ENCODE results near the gene OSBPL10. TPM values are rescaled to one million over a fixed set of nuclear protein-coding genes. Genes with fewer than 3 reads are reported as not detected.

The OSBPL10 gene
- total RNA-seq, 1 donor from 2014 or later: 45.4 TPM

DNA sequence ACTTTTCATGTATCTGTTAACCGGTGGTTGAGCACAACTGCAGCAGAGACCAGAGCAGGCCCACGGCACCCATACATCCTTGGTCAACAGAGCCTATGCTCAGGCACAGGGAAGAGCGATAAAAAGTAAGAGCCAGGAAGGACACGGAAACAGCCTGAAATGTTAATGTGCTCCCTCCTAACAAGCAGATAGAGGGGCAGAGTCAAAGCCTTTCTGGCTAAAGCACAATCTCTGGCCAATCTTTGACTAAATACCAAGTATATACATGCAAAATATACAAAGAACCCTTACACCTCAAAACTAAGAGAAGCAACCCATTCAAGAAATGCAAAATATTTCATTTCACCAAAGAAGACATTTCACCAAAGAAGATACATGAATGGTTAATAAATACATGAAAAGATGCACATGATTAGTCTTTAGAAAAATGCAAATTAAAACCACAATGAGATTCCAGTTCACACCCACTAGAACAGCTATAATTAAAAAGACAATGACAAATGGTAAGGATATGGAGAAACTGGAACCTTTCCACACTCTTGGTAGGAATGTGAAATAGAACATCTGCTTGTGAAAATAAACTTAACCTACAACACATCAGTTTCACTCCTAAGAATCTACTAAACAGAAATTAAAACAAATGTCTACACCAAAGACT, 88.0 kb downstream of the OSBPL10 start:
- H3K9me3 Mint-ChIP-seq (ENCODE audit: low read depth): no peaks in the 10 kb centered on the region
- DNase-seq (ENCODE audit: low spot score): no peak
- H3K4me1 Mint-ChIP-seq (ENCODE audit: low read depth): peaks cover 53% of the 10 kb centered on the region
- H3K27me3 Mint-ChIP-seq (ENCODE audit: low read depth): no peaks in the 10 kb centered on the region
- no peak overlapping the region for H3K4me3 Mint-ChIP-seq (ENCODE audit: unreplicated experiment)
- TF ChIP-seq, protein P1, sequence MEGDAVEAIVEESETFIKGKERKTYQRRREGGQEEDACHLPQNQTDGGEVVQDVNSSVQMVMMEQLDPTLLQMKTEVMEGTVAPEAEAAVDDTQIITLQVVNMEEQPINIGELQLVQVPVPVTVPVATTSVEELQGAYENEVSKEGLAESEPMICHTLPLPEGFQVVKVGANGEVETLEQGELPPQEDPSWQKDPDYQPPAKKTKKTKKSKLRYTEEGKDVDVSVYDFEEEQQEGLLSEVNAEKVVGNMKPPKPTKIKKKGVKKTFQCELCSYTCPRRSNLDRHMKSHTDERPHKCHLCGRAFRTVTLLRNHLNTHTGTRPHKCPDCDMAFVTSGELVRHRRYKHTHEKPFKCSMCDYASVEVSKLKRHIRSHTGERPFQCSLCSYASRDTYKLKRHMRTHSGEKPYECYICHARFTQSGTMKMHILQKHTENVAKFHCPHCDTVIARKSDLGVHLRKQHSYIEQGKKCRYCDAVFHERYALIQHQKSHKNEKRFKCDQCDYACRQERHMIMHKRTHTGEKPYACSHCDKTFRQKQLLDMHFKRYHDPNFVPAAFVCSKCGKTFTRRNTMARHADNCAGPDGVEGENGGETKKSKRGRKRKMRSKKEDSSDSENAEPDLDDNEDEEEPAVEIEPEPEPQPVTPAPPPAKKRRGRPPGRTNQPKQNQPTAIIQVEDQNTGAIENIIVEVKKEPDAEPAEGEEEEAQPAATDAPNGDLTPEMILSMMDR (IDR thresholded peaks at IDR 0.05): no peak
- peak overlapping the region; percentile 68 for H3K27ac Mint-ChIP-seq (ENCODE audit: unreplicated experiment)
- peaks cover 2% of the 10 kb centered on the region for H3K36me3 Mint-ChIP-seq (ENCODE audit: low read depth)

DNA sequence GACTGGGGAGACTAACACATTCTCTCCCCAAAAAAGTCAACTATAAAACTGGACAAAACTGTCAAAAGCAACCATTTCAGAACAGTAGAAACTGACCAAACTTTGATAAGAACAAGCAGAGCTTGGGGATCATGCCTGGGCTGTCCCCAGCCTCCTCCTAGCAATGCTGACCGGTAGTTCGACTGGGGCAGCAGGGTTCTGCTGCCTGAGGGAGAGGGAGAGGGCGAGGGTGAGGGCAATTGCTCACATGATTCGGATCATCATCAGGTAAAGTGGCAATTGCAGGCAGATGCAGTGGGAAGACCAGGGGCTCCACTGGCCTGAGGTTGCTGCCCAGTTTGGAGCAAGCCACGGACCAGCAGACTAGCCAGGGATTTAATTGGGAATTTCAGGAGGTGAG, 88.6 kb downstream of the OSBPL10 start:
- H3K9me3 Mint-ChIP-seq (ENCODE audit: low read depth): no peaks in the 10 kb centered on the region
- no peak for DNase-seq (ENCODE audit: low spot score)
- peaks cover 2% of the 10 kb centered on the region for H3K36me3 Mint-ChIP-seq (ENCODE audit: low read depth)
- peak overlapping the region; percentile 68 for H3K27ac Mint-ChIP-seq (ENCODE audit: unreplicated experiment)
- H3K4me1 Mint-ChIP-seq (ENCODE audit: low read depth): peaks cover 53% of the 10 kb centered on the region
- H3K27me3 Mint-ChIP-seq (ENCODE audit: low read depth): no peaks in the 10 kb centered on the region
- H3K4me3 Mint-ChIP-seq (ENCODE audit: unreplicated experiment): no peak overlapping the region
- TF ChIP-seq, protein P1 (IDR thresholded peaks at IDR 0.05): no peak

DNA sequence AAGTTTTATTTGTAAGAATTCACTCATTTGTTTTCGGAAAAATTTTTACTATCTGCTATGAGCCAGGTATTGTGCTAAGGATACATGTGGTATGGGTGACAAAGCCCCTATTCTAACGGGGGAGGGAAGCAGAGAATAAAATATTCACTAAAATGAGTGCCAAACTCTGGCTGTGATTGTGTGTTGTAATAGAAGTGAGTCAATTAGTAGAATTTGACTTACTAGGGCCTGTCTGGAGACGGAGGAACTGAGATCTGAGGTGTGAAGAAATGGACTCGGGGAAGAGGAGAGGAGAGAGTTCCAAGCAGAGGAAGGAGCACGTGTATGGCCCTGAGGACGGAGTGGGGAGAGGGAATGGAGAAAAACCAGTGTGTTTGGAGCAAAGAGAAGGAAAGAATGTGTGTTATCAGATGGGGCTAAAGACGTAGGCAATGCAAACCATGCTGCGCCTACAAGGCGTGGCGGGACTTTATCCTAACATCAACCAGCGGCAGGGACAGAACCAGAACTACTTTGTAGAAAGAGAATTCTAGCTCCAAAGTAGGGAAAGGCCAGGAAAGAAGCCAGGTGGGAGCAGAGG, 89.1 kb downstream of the OSBPL10 start:
- H3K4me1 Mint-ChIP-seq (ENCODE audit: low read depth): peaks cover 50% of the 10 kb centered on the region
- no peak overlapping the region for H3K27ac Mint-ChIP-seq (ENCODE audit: unreplicated experiment)
- no peaks in the 10 kb centered on the region for H3K9me3 Mint-ChIP-seq (ENCODE audit: low read depth)
- no peaks in the 10 kb centered on the region for H3K27me3 Mint-ChIP-seq (ENCODE audit: low read depth)
- H3K36me3 Mint-ChIP-seq (ENCODE audit: low read depth): peaks cover 2% of the 10 kb centered on the region
- TF ChIP-seq, protein P1 (IDR thresholded peaks at IDR 0.05): no peak
- no peak for DNase-seq (ENCODE audit: low spot score)
- no peak overlapping the region for H3K4me3 Mint-ChIP-seq (ENCODE audit: unreplicated experiment)

DNA sequence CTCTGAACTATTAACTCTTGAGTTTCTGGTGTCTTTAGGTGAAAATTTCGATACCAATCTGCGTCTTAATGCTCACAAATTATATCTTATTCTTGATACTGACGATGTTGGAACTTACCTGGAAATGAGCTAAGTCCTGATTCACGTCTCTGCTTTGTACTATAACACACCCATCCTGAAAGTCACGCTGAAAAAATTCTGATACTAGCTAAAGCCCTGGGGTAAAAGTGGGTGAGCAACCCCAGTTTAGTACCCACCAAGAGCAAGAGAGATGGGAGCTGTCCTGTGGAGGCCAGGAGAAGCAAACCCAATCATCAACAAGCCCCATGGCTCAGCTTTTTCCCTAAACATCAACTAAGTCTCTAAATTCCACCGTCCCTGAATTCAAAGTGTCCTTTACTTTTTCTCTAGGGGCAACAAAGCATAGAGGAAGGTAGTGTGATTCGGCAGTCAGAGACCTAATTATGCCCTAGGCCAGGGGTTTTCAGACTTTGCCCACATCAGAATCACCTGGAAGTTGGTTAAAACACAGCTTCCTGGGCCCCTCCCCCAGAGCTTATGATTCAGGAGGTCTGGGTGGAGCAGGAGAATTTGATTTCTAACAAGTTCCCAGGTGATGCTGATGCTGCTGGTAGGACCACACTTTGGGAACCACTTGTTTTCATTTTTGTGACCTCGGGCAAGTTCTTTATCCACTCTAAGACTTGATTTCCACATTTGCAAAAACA, 90.2 kb downstream of the OSBPL10 start:
- H3K36me3 Mint-ChIP-seq (ENCODE audit: low read depth): peaks cover 2% of the 10 kb centered on the region
- TF ChIP-seq, protein P1 (IDR thresholded peaks at IDR 0.05): no peak
- no peak overlapping the region for H3K27ac Mint-ChIP-seq (ENCODE audit: unreplicated experiment)
- H3K4me1 Mint-ChIP-seq (ENCODE audit: low read depth): peaks cover 55% of the 10 kb centered on the region
- no peaks in the 10 kb centered on the region for H3K27me3 Mint-ChIP-seq (ENCODE audit: low read depth)
- H3K9me3 Mint-ChIP-seq (ENCODE audit: low read depth): no peaks in the 10 kb centered on the region
- no peak for DNase-seq (ENCODE audit: low spot score)
- no peak overlapping the region for H3K4me3 Mint-ChIP-seq (ENCODE audit: unreplicated experiment)

DNA sequence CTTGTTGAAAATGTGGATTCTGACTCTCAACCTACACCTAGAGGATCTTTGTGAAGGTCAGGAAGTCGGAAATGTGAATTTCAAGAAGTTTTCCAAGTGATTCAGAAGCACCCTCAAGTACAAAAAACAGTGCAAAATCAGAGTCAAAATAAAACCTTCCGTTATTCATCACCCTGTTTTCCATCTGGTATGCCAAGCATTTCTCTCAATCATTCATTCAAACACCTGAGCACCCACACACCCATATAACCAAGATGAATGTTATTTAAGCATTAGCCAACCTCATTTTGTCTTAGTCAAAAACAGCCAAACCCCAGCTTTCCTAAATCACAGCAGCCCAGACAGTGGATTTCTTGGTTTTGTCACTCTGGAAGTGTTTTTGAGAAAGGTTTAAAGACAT, 91.1 kb downstream of the OSBPL10 start:
- H3K36me3 Mint-ChIP-seq (ENCODE audit: low read depth): peaks cover 2% of the 10 kb centered on the region
- H3K27me3 Mint-ChIP-seq (ENCODE audit: low read depth): no peaks in the 10 kb centered on the region
- H3K9me3 Mint-ChIP-seq (ENCODE audit: low read depth): no peaks in the 10 kb centered on the region
- peaks cover 56% of the 10 kb centered on the region for H3K4me1 Mint-ChIP-seq (ENCODE audit: low read depth)
- DNase-seq (ENCODE audit: low spot score): no peak
- H3K4me3 Mint-ChIP-seq (ENCODE audit: unreplicated experiment): no peak overlapping the region
- TF ChIP-seq, protein P1 (IDR thresholded peaks at IDR 0.05): no peak
- H3K27ac Mint-ChIP-seq (ENCODE audit: unreplicated experiment): peak overlapping the region; percentile 66
